WTC11 (cell line): ENCODE data around the gene SH2D5. TPM values are rescaled to one million over a fixed set of nuclear protein-coding genes. Genes with fewer than 3 reads are reported as not detected.

Experiments used
- ATAC-seq: fragments of 200-7000 bp; cut with Tn5 transposase; 2 replicates; pipeline ENCODE4 v1.10.0; 2021; ENCODE audit warnings: mild to moderate bottlenecking, moderate library complexity
- CTCF ChIA-PET: fragments of 300-600 bp; sonication (Branson Sonifier 250); formaldehyde crosslinking; loops from one replicate; lab custom pipeline; 2021; ENCODE audit warnings: antibody characterized with exemption; lab: Charles Lee
- POLR2A ChIA-PET: fragments of 350-600 bp; sonication (Branson Sonifier 250); formaldehyde crosslinking; loops from one replicate; lab custom pipeline; 2021; ENCODE audit warnings: antibody characterized with exemption; lab: Charles Lee
- DNase-seq: peaks from one replicate; pipeline ENCODE4 v3.0.0; 2021; ENCODE audit warnings: low spot score
- H3K27ac Mint-ChIP-seq: 2 replicates; pipeline ENCODE4 v1.8.0; 2021; ENCODE audit warnings: mixed read lengths
- H3K27me3 Mint-ChIP-seq: 2 replicates; pipeline ENCODE4 v1.8.0; 2021; ENCODE audit warnings: low read depth, mild to moderate bottlenecking, moderate library complexity, mixed read lengths
- H3K36me3 Mint-ChIP-seq: 2 replicates; pipeline ENCODE4 v1.8.0; 2021; ENCODE audit warnings: mixed read lengths
- H3K4me1 Mint-ChIP-seq: 2 replicates; pipeline ENCODE4 v1.8.0; 2022; ENCODE audit warnings: mixed read lengths
- H3K4me3 Mint-ChIP-seq: 2 replicates; pipeline ENCODE4 v1.8.0; 2021; ENCODE audit warnings: mild to moderate bottlenecking, moderate library complexity, mixed read lengths
- H3K9me3 Mint-ChIP-seq: 2 replicates; pipeline ENCODE4 v1.8.0; 2021; ENCODE audit warnings: mixed read lengths
- CREB1 ChIP-seq: sonication (generic); formaldehyde crosslinking; IDR thresholded peaks from 2 replicates; pipeline ENCODE4 v1.8.0; 2023; ENCODE audit warnings: mild to moderate bottlenecking, missing genetic modification reagents
- JUN ChIP-seq: sonication (generic); formaldehyde crosslinking; IDR thresholded peaks from 2 replicates; pipeline ENCODE4 v1.8.0; 2023; ENCODE audit warnings: mild to moderate bottlenecking, missing genetic modification reagents
- TCF7 ChIP-seq: sonication (generic); formaldehyde crosslinking; IDR thresholded peaks from 2 replicates; pipeline ENCODE4 v1.8.0; 2022; ENCODE audit warnings: mild to moderate bottlenecking, low read depth, missing genetic modification reagents, moderate library complexity
- ZNF121 ChIP-seq: sonication (generic); formaldehyde crosslinking; IDR thresholded peaks from 2 replicates; pipeline ENCODE4 v1.8.0; 2023; ENCODE audit warnings: missing genetic modification reagents
- ZNF219 ChIP-seq: sonication (generic); formaldehyde crosslinking; IDR thresholded peaks from 2 replicates; pipeline ENCODE4 v1.8.0; 2023; ENCODE audit warnings: missing genetic modification reagents, mild to moderate bottlenecking, borderline replicate concordance
- ZNF317 ChIP-seq: sonication (generic); formaldehyde crosslinking; IDR thresholded peaks from 2 replicates; pipeline ENCODE4 v1.8.1; 2023; ENCODE audit warnings: low read depth, mild to moderate bottlenecking, moderate library complexity, missing genetic modification reagents, borderline replicate concordance
- ZNF416 ChIP-seq: fragments of 250-450 bp; sonication (Bioruptor Pico); IDR thresholded peaks from 2 replicates; pipeline ENCODE4 v1.9.0; 2021; ENCODE audit warnings: mild to moderate bottlenecking, inconsistent platforms
- ZNF423 ChIP-seq: fragments of 250-450 bp; sonication (Bioruptor Pico); IDR thresholded peaks from 2 replicates; pipeline ENCODE4 v2.1.2; 2022; ENCODE audit warnings: mild to moderate bottlenecking, moderate library complexity
- total RNA-seq: library from RNA; stranded (reverse); gene quantifications from 3 replicates; pipeline ENCODE4 v1.2.3, GENCODE V29; 2021
- TF ChIP-seq, protein P1 (sequence below): fragments of 250-450 bp; sonication (Bioruptor Pico); IDR thresholded peaks from 2 replicates; pipeline ENCODE4 v1.8.0; 2021; ENCODE audit warnings: mild to moderate bottlenecking
- TF ChIP-seq, protein P2 (sequence below): sonication (generic); formaldehyde crosslinking; IDR thresholded peaks from 2 replicates; pipeline ENCODE4 v1.8.1; 2022; ENCODE audit warnings: missing genetic modification reagents, borderline replicate concordance
- TF ChIP-seq, protein P3 (sequence below): sonication (generic); formaldehyde crosslinking; IDR thresholded peaks from 2 replicates; pipeline ENCODE4 v1.8.1; 2023; ENCODE audit warnings: mild to moderate bottlenecking, missing genetic modification reagents, moderate library complexity
- TF ChIP-seq, protein P4 (sequence below): sonication (generic); formaldehyde crosslinking; IDR thresholded peaks from 2 replicates; pipeline ENCODE4 v1.8.0; 2023; ENCODE audit warnings: missing genetic modification reagents
- TF ChIP-seq, protein P5 (sequence below): sonication (generic); formaldehyde crosslinking; IDR thresholded peaks from 2 replicates; pipeline ENCODE4 v1.8.1; 2022; ENCODE audit warnings: low read depth, mild to moderate bottlenecking, moderate library complexity, missing genetic modification reagents, borderline replicate concordance

Gene SH2D5
- total RNA-seq, 1 experiment from 2014 or later: 13.8 TPM

DNA sequence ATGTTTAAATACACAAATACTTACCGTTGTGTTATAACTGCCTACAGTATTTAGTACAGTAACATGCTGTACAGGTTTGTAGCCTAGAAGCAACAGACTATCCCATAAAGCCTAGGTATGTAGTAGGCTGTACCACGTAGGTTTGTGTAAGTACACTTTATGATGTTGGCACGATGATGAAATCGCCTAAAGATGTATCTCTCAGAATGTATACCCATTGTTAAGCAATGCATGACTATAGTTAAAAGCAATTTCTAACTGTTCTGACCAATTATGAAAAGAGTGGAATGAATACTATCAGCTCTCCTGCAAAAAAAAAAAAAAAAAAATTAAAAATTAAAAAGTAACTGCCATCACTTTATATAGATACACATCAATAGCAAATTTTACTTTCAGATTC is 43.2 kb upstream of the SH2D5 start (continued):
- TF ChIP-seq, protein P1, sequence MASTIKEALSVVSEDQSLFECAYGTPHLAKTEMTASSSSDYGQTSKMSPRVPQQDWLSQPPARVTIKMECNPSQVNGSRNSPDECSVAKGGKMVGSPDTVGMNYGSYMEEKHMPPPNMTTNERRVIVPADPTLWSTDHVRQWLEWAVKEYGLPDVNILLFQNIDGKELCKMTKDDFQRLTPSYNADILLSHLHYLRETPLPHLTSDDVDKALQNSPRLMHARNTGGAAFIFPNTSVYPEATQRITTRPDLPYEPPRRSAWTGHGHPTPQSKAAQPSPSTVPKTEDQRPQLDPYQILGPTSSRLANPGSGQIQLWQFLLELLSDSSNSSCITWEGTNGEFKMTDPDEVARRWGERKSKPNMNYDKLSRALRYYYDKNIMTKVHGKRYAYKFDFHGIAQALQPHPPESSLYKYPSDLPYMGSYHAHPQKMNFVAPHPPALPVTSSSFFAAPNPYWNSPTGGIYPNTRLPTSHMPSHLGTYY (CRISPR knock-in tag): no peak
- TF ChIP-seq ZNF219 (CRISPR knock-in tag): no peak
- TF ChIP-seq, protein P2, sequence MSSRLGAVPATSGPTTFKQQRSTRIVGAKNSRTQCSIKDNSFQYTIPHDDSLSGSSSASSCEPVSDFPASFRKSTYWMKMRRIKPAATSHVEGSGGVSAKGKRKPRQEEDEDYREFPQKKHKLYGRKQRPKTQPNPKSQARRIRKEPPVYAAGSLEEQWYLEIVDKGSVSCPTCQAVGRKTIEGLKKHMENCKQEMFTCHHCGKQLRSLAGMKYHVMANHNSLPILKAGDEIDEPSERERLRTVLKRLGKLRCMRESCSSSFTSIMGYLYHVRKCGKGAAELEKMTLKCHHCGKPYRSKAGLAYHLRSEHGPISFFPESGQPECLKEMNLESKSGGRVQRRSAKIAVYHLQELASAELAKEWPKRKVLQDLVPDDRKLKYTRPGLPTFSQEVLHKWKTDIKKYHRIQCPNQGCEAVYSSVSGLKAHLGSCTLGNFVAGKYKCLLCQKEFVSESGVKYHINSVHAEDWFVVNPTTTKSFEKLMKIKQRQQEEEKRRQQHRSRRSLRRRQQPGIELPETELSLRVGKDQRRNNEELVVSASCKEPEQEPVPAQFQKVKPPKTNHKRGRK: no peak

DNA sequence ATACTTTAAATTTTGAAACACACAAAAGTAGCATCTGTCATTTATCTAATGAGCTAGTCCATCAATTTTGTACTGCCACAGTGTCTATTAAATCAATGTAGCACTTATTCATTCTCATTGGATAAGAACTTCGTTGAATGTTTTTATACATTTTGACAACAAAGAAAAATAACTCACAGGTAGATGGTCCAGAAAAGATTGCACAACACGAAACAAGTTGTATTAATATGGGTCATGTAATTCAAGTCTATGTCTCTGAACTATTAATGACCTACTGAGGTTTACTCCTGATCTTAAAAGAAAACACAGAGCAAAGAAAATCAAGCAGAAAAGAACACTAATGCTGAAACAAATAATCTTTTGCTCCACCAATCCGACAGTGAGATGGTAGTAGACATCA is 39.3 kb upstream of the SH2D5 start:
- no peak overlapping the region for H3K4me3 Mint-ChIP-seq
- no peaks in the 10 kb centered on the region for H3K27me3 Mint-ChIP-seq
- no peak for ATAC-seq
- H3K27ac Mint-ChIP-seq: no peak overlapping the region
- CTCF ChIA-PET: no interaction called here
- no peak for TF ChIP-seq ZNF416 (CRISPR knock-in tag)
- TF ChIP-seq, protein P3, sequence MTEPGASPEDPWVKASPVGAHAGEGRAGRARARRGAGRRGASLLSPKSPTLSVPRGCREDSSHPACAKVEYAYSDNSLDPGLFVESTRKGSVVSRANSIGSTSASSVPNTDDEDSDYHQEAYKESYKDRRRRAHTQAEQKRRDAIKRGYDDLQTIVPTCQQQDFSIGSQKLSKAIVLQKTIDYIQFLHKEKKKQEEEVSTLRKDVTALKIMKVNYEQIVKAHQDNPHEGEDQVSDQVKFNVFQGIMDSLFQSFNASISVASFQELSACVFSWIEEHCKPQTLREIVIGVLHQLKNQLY (CRISPR knock-in tag): no peak
- TF ChIP-seq CREB1 (CRISPR knock-in tag): no peak
- TF ChIP-seq, protein P1 (CRISPR knock-in tag): no peak
- TF ChIP-seq ZNF423: no peak
- no peak for TF ChIP-seq ZNF317 (CRISPR knock-in tag)
- TF ChIP-seq TCF7 (CRISPR knock-in tag): no peak
- no peak for TF ChIP-seq JUN (CRISPR knock-in tag)
- TF ChIP-seq, protein P4, sequence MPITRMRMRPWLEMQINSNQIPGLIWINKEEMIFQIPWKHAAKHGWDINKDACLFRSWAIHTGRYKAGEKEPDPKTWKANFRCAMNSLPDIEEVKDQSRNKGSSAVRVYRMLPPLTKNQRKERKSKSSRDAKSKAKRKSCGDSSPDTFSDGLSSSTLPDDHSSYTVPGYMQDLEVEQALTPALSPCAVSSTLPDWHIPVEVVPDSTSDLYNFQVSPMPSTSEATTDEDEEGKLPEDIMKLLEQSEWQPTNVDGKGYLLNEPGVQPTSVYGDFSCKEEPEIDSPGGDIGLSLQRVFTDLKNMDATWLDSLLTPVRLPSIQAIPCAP (CRISPR knock-in tag): no peak
- TF ChIP-seq, all 79 proteins: peak for 0
- no peaks in the 10 kb centered on the region for H3K4me1 Mint-ChIP-seq
- no peaks in the 10 kb centered on the region for H3K9me3 Mint-ChIP-seq
- H3K36me3 Mint-ChIP-seq: peaks cover 80% of the 10 kb centered on the region
- no peak for DNase-seq
- POLR2A ChIA-PET: no interaction called here

DNA sequence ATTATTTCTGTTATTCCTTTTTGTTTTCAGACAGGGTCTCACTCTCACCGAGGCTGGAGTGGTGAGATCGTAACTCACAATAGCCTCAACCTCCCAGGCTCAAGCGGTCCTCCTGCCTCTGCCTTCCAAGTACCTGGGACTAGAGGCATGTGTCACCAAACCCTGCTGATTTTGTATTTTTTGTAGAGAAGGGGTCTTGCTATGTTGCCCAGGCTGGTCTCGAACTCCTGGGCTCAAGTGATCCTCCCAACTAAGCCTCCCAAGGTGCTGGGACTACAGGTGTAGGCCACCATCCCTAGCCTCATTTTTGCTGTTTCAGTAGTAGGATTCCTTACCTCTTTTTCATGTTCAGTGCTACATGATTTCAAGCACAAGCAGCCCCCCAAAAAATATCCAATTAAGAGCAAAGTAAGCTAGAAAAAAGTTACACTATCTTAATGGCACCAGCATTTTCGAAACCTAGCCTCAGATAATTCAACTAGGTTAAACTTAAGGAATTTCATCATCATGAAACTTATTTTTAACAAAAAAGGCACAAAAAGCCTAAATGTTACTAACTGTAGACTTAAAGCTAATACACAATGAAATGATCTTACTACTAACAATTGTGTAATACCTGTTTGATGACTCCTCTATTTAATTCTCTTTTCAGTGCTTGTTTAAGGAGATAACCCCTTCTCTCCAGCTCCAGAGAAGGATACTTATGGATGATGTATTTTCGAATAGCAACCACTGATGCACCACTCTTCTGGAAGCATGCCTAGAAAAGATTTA is 38.0 kb upstream of the SH2D5 start:
- no peaks in the 10 kb centered on the region for H3K4me1 Mint-ChIP-seq
- DNase-seq (no peak), ATAC-seq (no peak)
- no peaks in the 10 kb centered on the region for H3K27me3 Mint-ChIP-seq
- no peak overlapping the region for H3K4me3 Mint-ChIP-seq
- no peak overlapping the region for H3K27ac Mint-ChIP-seq
- ChIA-PET POLR2A (interaction anchor here (0.6 kb wide), 1 partner anchor 421 kb away, joined by 10 read pairs; no protein-coding TSS in a partner anchor), CTCF (no interaction called here)
- peak; percentile 74 for TF ChIP-seq ZNF121 (CRISPR knock-in tag)
- TF ChIP-seq ZNF423: no peak
- TF ChIP-seq, protein P5, sequence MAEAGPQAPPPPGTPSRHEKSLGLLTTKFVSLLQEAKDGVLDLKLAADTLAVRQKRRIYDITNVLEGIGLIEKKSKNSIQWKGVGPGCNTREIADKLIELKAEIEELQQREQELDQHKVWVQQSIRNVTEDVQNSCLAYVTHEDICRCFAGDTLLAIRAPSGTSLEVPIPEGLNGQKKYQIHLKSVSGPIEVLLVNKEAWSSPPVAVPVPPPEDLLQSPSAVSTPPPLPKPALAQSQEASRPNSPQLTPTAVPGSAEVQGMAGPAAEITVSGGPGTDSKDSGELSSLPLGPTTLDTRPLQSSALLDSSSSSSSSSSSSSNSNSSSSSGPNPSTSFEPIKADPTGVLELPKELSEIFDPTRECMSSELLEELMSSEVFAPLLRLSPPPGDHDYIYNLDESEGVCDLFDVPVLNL (CRISPR knock-in tag): no peak
- no peaks in the 10 kb centered on the region for H3K9me3 Mint-ChIP-seq
- H3K36me3 Mint-ChIP-seq: peaks cover 84% of the 10 kb centered on the region
